Measurements from ENCODE around the gene SHISA3.

SHISA3 gene

GRCh38 chr4:42392436-42392835 lies 4.9 kb upstream of the SHISA3 start:
- no peak for DNase-seq

- DNase-seq: no peak
These were observed 1.7 kb upstream of the SHISA3 start for GRCh38 chr4:42395595-42395994.

- no peak for DNase-seq
These were observed 932 bp upstream of the SHISA3 start for GRCh38 chr4:42396361-42396751.

GRCh38 chr4:42397635-42398170 lies 415 bp downstream of the SHISA3 start:
- peak; percentile 16 for DNase-seq

GRCh38 chr4:42398171-42398870 lies 1.0 kb downstream of the SHISA3 start:
- DNase-seq: peak; percentile 29

- DNase-seq: no peak
These were observed 1.6 kb downstream of the SHISA3 start for GRCh38 chr4:42398871-42399331.

- no peak for DNase-seq
These were observed 2.1 kb downstream of the SHISA3 start for GRCh38 chr4:42399393-42399792.

- DNase-seq: no peak
These were observed 3.9 kb downstream of the SHISA3 start for GRCh38 chr4:42401171-42401570.

GRCh38 chr4:42404001-42404400 lies 6.7 kb downstream of the SHISA3 start:
- DNase-seq: no peak

GRCh38 chr4:42410446-42410845 lies 13.2 kb downstream of the SHISA3 start:
- no peak for DNase-seq

- DNase-seq: peak; percentile 31
These were observed 14.5 kb downstream of the SHISA3 start for GRCh38 chr4:42411803-42412202.

- peak; percentile 90 for DNase-seq
These were observed 15.0 kb downstream of the SHISA3 start for GRCh38 chr4:42412251-42412650.

- peak; percentile 55 for DNase-seq
These were observed 18.0 kb downstream of the SHISA3 start for GRCh38 chr4:42415281-42415680.

- DNase-seq: no peak
These were observed 18.7 kb downstream of the SHISA3 start for GRCh38 chr4:42416017-42416416.

- DNase-seq: peak; percentile 82
These were observed 20.3 kb downstream of the SHISA3 start for GRCh38 chr4:42417550-42417949.

- DNase-seq: peak; percentile 69
These were observed 22.9 kb downstream of the SHISA3 start for GRCh38 chr4:42420140-42420539.

GRCh38 chr4:42425146-42426065 lies 28.1 kb downstream of the SHISA3 start:
- DNase-seq: no peak

- no peak for DNase-seq
These were observed 30.7 kb downstream of the SHISA3 start for GRCh38 chr4:42428036-42428435.

- DNase-seq: no peak
These were observed 39.8 kb downstream of the SHISA3 start for GRCh38 chr4:42436928-42437565.

- DNase-seq: no peak
These were observed 42.8 kb downstream of the SHISA3 start for GRCh38 chr4:42440083-42440482.

GRCh38 chr4:42442601-42443000 lies 45.3 kb downstream of the SHISA3 start:
- no peak for DNase-seq

- DNase-seq: no peak
These were observed 47.8 kb downstream of the SHISA3 start for GRCh38 chr4:42445038-42445437.

- DNase-seq: no peak
These were observed 49.5 kb downstream of the SHISA3 start for GRCh38 chr4:42446823-42447222.

Data from fibroblast of skin of right biceps (primary cell).